Progenitor cell of endocrine pancreas (in vitro differentiated cells): ENCODE data around the gene RNASEH2B. TPM values are rescaled to one million over a fixed set of nuclear protein-coding genes. Genes with fewer than 3 reads are reported as not detected.

Experiments used
- DNase-seq: peaks from one replicate; pipeline ENCODE4 v3.0.0; 2021; ENCODE audit warnings: low spot score; ENCODE audit not compliant: unreplicated experiment
- H3K27ac Mint-ChIP-seq: 2 replicates; pipeline ENCODE4 v1.8.0; 2021; ENCODE audit warnings: mild to moderate bottlenecking, moderate library complexity, mixed read lengths
- H3K27me3 Mint-ChIP-seq: 2 replicates; pipeline ENCODE4 v1.8.0; 2021; ENCODE audit warnings: mixed read lengths
- H3K36me3 Mint-ChIP-seq: 2 replicates; pipeline ENCODE4 v1.8.0; 2022; ENCODE audit warnings: mixed read lengths; ENCODE audit not compliant: insufficient read depth
- H3K4me1 Mint-ChIP-seq: 2 replicates; pipeline ENCODE4 v1.8.0; 2021; ENCODE audit warnings: low read depth, mixed read lengths
- H3K4me3 Mint-ChIP-seq: 2 replicates; pipeline ENCODE4 v1.8.0; 2021; ENCODE audit warnings: low read depth, mild to moderate bottlenecking, moderate library complexity, mixed read lengths
- H3K9me3 Mint-ChIP-seq: 2 replicates; pipeline ENCODE4 v1.8.0; 2021; ENCODE audit warnings: low read depth, mixed read lengths
- total RNA-seq: library from RNA; stranded (reverse); gene quantifications from 2 replicates; pipeline ENCODE4 v1.2.1, GENCODE V29; 2021
- TF ChIP-seq, protein P1 (sequence below): fragments of 200-600 bp; sonication (generic); IDR thresholded peaks from one replicate; pipeline ENCODE4 v1.5.0; 2021; ENCODE audit warnings: antibody characterized with exemption, mild to moderate bottlenecking; ENCODE audit not compliant: unreplicated experiment

The RNASEH2B gene
- total RNA-seq, 1 donor from 2014 or later: 43.3 TPM

DNA sequence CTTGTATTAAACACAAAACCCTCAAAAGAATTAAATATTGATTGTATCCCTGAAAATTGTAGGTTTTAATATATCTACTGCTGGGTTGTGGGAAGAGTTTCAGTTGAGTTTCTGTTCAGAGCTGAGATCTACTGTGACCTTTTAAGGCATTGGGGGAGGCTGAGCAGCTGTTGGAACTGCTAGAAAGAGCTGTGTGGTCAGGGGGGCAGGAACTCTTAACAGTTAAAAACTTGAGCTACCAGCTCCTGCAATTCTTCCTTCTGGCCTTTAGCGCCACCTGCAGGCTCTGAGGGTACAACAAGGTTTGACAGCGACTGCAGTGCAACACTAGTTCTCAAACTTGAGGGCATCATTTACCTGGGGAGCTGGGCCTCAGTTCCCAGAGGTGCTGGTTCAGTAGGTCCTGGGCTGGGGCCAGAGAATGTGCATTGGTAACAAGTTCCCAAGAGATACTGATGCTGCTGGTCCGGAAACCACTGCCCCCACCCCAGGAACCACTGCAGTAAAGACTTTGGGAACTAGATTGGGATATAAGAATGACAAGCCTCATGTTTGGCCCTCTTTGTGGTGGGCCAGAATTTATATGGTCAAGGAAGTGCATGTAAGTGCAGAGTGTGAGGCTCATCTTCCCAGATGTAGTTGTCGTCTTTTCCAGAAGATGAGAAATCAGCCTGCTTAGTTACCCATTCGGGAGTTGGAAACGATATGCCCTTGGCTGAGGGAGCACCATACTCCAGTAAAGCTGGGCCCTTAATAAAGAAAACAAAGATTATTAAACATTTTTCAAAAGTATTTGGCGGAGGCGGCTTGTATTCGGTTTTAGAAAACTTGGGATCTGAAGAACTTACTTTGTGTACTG lies 2.6 kb downstream of the RNASEH2B start:
- peaks cover 3% of the 10 kb centered on the region for H3K27me3 Mint-ChIP-seq
- no peaks in the 10 kb centered on the region for H3K9me3 Mint-ChIP-seq
- H3K4me1 Mint-ChIP-seq: peaks cover 33% of the 10 kb centered on the region
- peak; percentile 84 for DNase-seq
- H3K27ac Mint-ChIP-seq: peak overlapping the region; percentile 29
- peak overlapping the region; percentile 33 for H3K4me3 Mint-ChIP-seq
- no peaks in the 10 kb centered on the region for H3K36me3 Mint-ChIP-seq
- TF ChIP-seq, protein P1, sequence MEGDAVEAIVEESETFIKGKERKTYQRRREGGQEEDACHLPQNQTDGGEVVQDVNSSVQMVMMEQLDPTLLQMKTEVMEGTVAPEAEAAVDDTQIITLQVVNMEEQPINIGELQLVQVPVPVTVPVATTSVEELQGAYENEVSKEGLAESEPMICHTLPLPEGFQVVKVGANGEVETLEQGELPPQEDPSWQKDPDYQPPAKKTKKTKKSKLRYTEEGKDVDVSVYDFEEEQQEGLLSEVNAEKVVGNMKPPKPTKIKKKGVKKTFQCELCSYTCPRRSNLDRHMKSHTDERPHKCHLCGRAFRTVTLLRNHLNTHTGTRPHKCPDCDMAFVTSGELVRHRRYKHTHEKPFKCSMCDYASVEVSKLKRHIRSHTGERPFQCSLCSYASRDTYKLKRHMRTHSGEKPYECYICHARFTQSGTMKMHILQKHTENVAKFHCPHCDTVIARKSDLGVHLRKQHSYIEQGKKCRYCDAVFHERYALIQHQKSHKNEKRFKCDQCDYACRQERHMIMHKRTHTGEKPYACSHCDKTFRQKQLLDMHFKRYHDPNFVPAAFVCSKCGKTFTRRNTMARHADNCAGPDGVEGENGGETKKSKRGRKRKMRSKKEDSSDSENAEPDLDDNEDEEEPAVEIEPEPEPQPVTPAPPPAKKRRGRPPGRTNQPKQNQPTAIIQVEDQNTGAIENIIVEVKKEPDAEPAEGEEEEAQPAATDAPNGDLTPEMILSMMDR: peak; percentile 88

DNA sequence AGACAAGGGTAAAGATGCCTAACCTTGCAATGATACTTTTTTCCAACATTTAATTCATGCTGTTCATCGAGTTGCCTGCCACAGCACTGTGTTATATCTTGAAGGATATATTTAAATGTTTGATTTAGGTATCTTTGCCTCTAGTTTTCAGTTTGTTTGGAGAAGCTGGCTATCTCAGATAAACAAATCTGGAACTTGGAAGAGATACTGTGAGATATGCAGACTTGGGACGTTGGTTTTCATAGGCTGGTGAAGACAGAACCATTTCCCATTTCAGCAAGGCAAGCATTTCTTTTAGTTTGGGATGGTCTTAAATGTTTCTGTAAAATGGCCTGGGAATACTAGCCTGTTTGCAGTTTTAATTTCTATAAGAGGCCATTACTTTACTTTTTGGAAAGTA lies 3.3 kb downstream of the RNASEH2B start:
- H3K4me1 Mint-ChIP-seq: peaks cover 33% of the 10 kb centered on the region

DNA sequence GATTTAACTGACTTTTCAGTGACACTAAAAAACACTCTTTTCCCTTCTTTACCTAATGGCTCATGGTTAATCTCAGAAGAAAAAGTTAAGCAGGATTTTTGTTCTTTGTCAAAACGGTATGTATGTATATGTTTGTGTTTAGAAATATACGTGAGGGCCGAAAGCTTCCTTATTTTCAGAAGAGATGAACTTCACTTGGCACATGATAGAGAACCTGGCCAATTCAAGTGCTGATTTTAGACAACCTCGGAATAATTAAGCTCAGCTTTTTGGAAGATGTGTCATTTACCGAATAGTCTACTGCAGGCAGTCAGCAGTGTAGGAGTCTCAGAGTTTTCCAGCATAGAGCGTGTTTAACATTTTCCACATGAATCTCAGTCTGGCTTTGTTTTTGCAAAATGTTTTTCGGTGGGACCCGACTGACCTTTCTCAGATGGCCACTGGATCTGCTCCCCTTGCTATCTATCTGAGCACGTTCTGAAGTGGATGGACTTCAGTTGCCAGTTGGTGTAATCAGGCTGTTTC lies 4.6 kb downstream of the RNASEH2B start:
- no peaks in the 10 kb centered on the region for H3K36me3 Mint-ChIP-seq
- peaks cover 32% of the 10 kb centered on the region for H3K4me1 Mint-ChIP-seq
- peaks cover 3% of the 10 kb centered on the region for H3K27me3 Mint-ChIP-seq
- no peak for DNase-seq
- TF ChIP-seq, protein P1: no peak
- no peaks in the 10 kb centered on the region for H3K9me3 Mint-ChIP-seq
- no peak overlapping the region for H3K4me3 Mint-ChIP-seq
- H3K27ac Mint-ChIP-seq: no peak overlapping the region

More for the DNA sequence above, 3.3 kb downstream of the RNASEH2B start:
- no peak overlapping the region for H3K27ac Mint-ChIP-seq
- H3K36me3 Mint-ChIP-seq: no peaks in the 10 kb centered on the region
- H3K4me3 Mint-ChIP-seq: no peak overlapping the region
- peaks cover 3% of the 10 kb centered on the region for H3K27me3 Mint-ChIP-seq
- H3K9me3 Mint-ChIP-seq: no peaks in the 10 kb centered on the region
- TF ChIP-seq, protein P1: no peak
- DNase-seq: no peak

DNA sequence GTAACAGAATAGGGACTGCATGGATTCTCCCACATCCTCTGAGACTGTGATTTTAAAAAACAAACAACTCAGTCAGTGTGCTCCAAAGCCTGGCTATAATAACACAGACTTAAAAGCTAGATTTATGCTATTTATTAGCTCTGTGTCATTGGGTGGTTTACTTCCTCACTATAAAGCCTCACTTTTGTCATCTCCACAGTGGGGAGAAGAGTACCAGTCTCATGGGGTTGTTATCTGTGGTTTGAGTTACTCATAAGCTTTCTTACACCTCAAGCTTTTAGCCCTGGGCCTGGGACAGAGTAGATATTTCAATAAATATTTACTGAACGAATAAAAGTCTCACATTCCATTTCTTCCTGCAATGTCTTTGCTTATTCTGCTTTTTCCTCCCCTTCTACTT lies 5.3 kb downstream of the RNASEH2B start:
- H3K4me3 Mint-ChIP-seq: no peak overlapping the region
- peaks cover 3% of the 10 kb centered on the region for H3K27me3 Mint-ChIP-seq
- TF ChIP-seq, protein P1: no peak
- DNase-seq: no peak
- no peak overlapping the region for H3K27ac Mint-ChIP-seq
- H3K4me1 Mint-ChIP-seq: peaks cover 31% of the 10 kb centered on the region
- no peaks in the 10 kb centered on the region for H3K9me3 Mint-ChIP-seq
- H3K36me3 Mint-ChIP-seq: no peaks in the 10 kb centered on the region

DNA sequence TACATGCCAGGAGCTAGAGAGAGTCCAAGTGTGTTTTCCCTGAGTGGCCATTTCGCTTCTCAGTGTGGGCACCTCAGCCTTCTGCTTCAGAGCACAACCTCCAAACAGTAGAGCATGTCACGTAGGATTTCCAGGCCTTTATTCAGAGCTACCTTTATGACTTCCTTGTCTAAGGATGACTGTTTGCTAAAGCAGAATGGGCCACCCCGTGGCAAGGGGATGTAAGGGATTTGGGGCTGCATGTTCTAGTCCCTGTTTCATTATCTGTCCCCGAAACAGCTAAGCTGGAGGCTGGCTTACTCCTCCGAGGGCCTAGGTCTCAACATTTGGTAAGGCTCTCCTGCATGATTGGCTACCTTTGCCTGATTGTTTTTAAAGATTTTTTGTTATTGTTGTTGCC lies 6.0 kb downstream of the RNASEH2B start:
- H3K4me1 Mint-ChIP-seq: peaks cover 29% of the 10 kb centered on the region
- H3K27me3 Mint-ChIP-seq: peaks cover 3% of the 10 kb centered on the region
- H3K9me3 Mint-ChIP-seq: no peaks in the 10 kb centered on the region
- DNase-seq: no peak
- peaks cover 1% of the 10 kb centered on the region for H3K36me3 Mint-ChIP-seq
- no peak overlapping the region for H3K4me3 Mint-ChIP-seq
- TF ChIP-seq, protein P1: no peak
- no peak overlapping the region for H3K27ac Mint-ChIP-seq
